GM20000 (cell line): Measurements from ENCODE around the gene PLPP6.
"Not testable (repeated sequence)": the region's sequence is repeated elsewhere in the genome, so short reads cannot be mapped to it uniquely, and the experiment has no call there.

ENCODE experiments used
- DNase-seq: peaks from one replicate; pipeline ENCODE4 v3.0.0; 2012; ENCODE audit warnings: low spot score
- TF ChIP-seq, protein P1 (sequence below): IDR thresholded peaks from 2 replicates; pipeline ENCODE4 v1.5.1; 2012; ENCODE audit warnings: mild to moderate bottlenecking, control low read depth; ENCODE audit errors: extremely low read depth, missing control alignments

The PLPP6 gene

DNA sequence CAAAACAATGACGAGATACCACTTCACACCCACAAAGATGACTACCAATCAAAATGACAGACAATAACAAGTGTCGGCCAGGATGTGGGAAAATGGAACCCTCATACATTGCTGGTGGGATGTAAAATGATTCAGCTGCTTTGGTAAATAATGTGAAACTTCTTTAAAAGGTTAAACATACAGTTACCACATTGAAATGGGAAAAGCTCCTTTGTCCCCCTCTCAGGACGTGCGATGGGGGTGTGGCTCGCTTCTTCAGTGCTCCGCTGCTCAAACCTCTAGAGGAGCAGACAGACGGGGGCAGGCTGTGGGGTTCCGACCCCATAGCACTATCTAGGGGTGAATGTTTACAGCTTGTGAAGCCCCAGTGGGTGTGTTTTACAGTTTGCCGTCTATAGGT lies 8.0 kb upstream of the PLPP6 start:
- no peak for DNase-seq

DNA sequence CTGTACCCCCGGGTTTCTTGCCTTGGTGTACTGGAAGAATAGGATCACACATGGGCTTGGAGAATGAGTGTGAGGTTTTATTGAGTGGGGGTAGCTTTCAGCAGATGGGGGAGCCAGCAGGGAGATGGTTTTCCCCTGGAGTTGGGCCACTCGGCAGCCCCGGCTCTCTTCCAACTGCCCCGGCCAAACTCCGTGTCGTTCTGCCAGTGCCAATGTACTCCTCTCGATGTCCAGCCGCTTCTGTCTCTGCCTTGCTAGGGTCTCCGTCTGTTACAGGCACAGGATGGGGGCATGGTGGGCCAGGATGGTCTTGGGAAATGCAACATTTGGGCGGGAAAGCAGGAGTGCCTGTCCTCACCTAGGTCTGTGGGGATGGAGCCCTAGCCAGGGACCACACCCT lies 7.6 kb upstream of the PLPP6 start:
- DNase-seq, result no peak
- TF ChIP-seq, protein P1, sequence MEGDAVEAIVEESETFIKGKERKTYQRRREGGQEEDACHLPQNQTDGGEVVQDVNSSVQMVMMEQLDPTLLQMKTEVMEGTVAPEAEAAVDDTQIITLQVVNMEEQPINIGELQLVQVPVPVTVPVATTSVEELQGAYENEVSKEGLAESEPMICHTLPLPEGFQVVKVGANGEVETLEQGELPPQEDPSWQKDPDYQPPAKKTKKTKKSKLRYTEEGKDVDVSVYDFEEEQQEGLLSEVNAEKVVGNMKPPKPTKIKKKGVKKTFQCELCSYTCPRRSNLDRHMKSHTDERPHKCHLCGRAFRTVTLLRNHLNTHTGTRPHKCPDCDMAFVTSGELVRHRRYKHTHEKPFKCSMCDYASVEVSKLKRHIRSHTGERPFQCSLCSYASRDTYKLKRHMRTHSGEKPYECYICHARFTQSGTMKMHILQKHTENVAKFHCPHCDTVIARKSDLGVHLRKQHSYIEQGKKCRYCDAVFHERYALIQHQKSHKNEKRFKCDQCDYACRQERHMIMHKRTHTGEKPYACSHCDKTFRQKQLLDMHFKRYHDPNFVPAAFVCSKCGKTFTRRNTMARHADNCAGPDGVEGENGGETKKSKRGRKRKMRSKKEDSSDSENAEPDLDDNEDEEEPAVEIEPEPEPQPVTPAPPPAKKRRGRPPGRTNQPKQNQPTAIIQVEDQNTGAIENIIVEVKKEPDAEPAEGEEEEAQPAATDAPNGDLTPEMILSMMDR, result no peak

More for the DNA sequence above, 8.0 kb upstream of the PLPP6 start:
- TF ChIP-seq, protein P1, result no peak

DNA sequence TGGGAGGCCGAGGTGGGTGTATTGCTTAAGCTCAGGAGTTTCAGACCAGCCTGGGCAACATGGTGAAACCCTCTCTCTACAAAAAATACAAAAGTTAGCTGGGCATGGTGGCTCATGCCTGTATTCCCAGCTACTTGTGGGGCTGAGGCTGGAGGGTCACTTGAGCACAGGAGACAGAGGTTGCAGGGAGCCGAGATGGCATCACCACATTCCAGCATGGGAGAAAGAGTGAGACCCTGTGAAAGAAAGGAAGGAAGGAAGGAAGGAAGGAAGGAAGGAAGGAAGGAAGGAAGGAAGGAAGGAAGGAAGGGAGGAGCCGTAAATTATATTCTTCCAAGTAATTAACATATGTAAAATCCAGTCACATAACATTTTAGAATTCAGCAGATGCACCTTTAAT lies 5.9 kb upstream of the PLPP6 start:
- DNase-seq, result not testable (repeated sequence)

DNA sequence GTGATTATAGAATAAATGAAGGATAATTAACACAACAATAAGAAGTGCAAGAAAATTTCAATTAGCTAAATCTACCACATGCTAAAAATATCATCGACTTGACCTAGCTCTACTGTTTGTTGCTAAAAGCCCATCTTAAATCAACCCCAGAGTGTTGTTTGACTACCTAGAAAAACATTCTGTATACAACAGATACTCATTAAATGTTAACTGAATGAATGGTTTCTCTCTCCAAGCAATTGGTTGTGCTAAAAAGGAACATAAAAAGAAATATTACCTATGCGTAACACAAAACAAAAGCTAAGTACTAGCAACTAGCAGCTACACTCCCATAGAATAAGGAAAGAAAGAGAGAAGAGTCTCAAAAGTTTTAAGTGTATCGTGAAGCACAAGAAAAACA lies 5.5 kb upstream of the PLPP6 start:
- TF ChIP-seq, protein P1, result no peak
- DNase-seq, result no peak

DNA sequence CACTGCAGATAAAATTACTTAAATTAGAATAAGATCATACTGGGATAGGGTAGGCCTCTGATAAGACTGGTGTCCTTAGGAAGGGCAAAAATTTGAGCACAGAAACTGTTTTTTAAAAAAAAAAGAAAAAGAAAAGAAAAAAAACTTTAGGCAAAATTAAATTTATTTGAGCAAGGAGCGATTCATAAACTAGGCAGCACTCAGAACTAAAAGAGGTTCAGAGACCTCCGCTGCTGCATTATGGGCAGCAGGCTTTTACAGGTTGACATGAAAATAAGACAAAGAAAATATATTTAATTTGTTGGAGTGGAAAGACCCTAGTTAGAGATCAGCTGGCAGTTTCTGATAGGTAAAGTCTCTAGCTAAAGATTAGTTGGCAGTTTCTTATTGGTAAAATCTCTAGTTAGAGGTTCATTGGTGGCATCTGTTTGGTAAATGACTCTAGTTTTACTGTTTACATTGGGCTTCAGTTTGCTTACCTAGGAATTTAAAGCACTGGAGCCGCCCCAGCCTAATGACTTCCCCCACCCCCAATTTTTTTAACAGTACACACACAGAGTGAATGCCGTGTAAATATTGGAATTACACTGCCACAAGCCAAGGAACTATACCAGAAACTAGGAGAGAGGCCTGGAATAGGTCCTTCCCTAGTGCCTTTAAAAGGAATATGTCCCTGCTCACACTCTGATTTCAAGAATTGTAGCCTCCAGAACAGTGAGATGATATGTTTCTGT lies 4.5 kb upstream of the PLPP6 start:
- TF ChIP-seq, protein P1, result no peak
- no peak for DNase-seq

DNA sequence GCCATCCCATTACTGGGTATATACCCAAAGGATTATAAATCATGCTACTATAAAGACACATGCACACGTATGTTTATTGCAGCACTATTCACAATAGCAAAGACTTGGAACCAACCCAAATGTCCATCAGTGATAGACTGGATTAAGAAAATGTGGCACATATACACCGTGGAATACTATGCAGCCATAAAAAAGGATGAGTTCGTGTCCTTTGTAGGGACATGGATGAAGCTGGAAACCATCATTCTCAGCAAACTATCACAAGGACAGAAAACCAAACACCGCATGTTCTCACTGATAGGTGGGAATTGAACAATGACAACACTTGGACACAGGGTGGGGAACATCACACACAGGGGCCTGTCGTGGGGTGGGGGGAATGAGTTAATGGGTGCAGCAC lies 1.4 kb upstream of the PLPP6 start:
- DNase-seq, result not testable (repeated sequence)

DNA sequence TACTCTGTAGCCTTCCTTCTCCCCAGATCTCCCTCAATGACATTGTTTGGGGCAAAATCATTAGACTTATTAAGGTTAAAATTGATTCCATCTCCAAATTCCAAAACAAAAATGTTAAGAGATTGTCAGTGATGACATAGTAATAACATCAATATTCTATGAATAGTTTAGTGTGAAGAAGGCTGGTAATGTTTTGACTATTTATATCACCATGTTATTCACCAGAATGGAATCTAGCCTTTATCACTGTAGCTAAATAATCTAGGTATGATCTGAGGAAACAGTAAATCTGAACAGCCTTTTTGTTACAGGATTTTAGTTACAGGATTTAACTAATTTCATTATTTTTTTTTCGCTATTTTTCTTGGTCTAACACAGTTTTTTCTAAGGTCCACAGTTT lies 929 bp upstream of the PLPP6 start:
- TF ChIP-seq, protein P1, result no peak
- no peak for DNase-seq

DNA sequence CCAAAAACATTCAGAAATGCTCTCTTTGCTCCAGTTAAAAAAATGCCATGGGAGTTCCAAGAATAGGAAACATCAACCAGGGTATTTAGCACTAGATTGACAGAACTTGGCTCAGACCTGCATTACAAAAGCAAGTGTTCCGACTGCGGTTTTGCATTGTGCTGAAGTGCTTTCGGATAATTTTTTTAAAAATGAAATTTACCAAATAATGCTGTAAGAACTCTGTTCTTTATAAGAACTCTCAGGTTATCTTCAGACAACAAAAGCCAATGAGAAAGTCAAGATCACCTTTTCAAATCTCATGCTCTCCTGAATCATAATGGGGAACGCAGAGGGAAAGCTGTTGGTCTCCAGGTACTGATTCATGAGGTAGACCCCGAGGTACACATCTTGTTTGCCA lies 483 bp upstream of the PLPP6 start:
- TF ChIP-seq, protein P1, result no peak
- DNase-seq, result peak; percentile 20
